Inferior parietal cortex (tissue), 1 donor: ENCODE results near the gene C9orf50.
"Not testable (repeated sequence)": the region's sequence is repeated elsewhere in the genome, so short reads cannot be mapped to it uniquely, and the experiment has no call there.

Experiments
- DNase-seq: peaks from one replicate; pipeline ENCODE4 v3.0.0-alpha.2; 2016; ENCODE audit errors: extremely low spot score

The C9orf50 gene, protein sequence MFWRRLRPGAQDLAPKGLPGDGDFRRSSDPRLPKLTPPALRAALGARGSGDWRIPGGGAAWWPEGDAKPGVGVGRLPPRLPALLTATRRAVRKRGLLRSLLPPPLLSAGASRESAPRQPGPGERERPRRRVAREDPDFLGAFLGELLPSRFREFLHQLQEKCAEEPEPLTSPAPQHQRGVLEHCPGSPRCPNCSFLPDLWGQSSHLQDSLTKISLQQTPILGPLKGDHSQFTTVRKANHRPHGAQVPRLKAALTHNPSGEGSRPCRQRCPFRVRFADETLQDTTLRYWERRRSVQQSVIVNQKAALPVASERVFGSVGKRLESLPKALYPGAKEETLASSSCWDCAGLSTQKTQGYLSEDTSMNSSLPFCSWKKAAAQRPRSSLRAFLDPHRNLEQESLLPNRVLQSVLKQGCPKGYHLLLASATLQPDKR

DNA sequence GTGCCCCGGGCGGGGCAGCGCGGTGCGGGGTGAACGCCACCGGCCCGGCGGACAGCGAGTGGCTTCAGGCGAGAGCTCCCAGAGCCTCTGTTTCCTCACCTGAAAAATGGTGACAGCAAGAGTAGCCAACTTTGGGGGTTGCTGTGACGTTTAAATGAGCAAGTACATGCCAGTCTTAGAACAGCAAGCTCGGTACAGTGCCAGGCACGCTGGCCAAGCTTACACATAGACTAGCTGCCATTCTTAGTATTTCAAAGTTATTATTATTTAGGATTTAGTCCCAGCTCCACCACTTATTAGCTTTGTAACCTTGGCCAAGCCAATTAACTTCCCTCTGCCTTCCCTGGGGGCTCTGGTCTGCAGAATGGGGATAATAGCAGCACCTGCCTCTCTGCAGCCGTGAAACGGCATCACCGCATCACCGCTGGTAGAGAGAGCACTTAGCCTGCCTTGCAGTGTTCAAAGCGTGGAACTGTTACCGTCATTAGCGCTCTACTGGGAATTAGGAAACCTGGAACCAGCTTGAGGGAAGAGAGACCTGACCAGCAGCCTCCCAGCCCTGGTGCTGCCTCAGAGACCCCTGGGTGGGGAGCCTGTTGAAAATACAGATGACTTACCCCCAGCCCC, at the start of gene C9orf50:
TSS of gene C9orf50 (minus strand) at position 433 of the 627 bp plus-strand sequence. CDS start 527 bp downstream, outside the sequence.
- no peak for DNase-seq

DNA sequence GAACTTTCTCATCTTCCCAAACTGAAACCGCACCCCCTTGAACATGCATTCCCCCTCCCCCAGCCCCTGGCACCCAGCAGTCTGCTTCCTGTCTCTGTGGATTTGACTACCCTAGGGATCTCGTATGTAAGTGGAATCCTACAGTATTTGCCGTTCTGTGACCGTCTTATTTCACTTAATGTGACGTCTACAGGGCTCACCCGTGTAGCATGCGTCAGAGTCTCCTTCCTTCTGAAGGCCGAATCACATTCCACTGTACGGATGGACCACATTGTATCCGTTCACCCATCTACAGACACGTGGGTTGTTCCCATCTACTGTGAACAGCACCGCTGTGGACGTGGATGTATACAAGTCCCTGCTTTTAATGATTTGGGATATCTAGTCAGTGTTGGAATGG, 49.0 kb upstream of the C9orf50 start:
- DNase-seq, result no peak

DNA sequence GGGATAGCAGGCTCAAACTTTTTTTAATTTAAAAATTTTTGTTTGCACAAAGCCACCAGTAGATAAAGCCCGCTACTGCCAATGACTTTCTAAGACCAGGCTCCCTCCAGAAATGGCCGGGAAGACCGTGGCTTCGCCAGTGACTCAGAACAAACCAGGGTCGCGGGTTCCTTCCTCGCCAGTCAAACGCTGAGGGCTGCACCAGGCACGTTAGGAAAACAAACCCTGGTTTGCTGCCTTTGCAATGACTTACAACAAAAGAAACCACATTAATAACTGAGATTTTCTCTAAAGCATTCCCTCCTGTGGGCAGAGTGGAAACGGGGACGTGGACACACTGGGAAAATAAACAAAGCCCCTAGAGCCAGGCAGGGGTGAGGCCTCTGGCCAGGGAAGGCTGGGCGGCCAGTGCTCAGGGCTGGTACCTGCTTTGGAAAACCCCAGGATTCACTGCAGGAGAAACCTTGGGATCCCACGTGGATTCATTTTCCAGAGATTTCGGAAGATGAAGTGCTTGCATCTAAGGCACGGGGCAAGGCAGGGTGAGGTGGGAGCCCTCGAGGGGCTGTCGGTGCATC, 48.3 kb upstream of the C9orf50 start:
- DNase-seq, result no peak

DNA sequence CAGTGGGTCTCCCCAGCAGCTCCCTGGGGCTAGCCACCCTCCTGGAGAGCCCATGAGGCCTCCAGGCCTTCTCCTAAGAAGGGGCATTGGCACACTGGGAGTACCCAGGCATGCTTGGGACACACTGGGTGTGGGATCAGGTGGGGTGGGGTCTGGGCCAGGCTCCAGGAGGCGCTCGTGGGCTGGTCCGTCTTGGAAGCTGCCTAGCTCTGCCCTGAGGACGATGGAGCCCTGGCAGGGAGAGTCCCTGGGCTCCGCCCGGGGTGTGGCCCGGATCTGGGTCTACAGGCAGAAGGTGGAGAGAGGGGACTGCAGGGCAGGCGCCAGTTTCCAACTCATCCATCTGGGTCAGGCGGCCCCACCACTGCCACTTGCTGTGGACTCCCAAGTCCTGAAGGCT, 46.9 kb upstream of the C9orf50 start:
- DNase-seq, result no peak

DNA sequence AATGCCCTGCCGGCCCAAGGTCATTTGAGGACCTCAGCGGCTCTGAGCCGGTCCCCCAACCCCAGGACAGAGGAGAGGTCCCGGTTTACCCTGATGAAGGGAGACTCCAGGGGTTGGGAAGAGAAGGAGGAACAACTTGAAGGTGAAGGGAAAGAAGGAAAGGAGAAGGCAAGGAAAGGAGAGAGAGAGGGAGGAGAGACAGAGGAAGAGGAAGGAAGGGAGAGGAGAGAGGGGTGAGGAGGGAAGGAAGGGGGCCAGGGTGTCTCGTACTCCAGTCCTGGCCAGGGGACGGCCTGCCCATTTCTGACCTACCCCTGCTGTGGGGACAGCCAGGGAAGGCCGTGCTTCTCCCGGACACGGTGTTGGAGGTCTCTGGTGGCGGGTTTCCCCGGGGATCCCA, 46.5 kb upstream of the C9orf50 start:
- no peak for DNase-seq

DNA sequence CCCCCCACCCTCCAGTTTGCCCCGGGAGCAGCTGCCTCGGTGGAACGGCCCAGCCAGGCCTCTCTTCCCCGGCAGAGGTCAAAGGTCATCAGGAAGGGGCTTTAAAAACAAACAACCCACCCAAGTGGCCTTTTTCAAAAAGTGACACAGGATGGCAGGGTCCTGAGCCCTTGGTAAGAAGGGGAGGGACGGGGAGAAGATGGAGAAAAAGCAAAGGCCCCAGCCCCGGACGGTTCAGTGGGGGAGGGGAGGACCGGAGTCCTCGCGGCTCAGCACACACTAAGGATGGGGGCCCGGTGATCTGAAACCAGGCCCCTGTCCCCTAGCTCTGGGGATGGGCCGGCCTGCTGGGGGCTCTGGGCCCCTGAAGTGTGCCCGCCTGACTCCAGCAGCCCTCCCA, 45.7 kb upstream of the C9orf50 start:
- DNase-seq, result no peak

DNA sequence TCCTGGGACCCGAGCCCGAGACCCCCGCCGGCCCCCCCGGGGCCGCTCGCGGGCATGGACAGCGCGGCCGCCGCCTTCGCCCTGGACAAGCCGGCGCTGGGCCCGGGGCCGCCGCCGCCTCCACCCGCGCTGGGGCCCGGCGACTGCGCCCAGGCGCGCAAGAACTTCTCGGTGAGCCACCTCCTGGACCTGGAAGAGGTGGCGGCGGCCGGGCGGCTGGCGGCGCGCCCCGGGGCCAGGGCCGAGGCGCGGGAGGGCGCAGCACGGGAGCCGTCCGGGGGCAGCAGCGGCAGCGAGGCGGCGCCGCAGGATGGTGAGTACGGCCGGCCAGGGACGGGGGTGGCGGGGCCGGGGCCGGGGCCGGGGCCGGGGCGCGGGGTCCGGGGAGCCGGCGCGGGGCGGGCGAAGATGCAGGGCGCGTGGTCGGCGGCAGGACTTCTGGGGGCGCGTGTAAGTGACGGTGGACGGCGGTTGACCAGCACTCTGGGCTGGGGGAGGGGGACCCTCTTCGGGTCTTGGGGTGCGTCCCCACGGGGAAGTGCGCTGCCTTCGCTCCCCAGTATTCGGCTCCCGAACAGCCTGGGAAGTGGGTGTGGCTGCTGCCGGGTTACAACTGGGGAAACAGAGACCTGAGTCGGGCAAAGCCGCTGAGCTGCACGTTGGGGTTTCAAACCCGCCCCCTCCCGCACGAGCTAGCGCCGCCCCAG, 45.1 kb upstream of the C9orf50 start:
- no peak for DNase-seq

DNA sequence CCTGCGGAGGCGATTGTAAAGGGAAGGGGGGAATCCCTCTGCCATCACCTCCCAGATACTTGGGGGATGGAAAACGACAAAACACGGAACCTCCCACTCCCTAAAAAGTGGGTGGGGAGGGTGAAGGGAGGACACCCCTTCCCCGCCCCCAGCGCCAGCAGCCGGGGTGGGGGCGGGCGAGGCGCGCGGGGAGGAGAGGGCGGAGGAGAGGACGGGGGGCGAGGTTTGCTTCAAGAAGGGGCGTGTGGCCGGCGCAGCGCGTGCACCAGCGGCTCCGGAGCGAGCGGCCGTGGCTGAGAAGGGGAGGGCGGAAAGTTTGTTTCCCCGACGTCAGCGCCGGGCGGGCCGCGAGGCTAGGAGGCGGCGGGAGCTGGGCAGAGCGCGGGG, 44.5 kb upstream of the C9orf50 start, which contains the start of gene PRRX2:
TSS of gene PRRX2 (plus strand) at position 259 of the 387 bp plus-strand sequence. CDS start 221 bp downstream, outside the sequence.
- DNase-seq, result no peak

DNA sequence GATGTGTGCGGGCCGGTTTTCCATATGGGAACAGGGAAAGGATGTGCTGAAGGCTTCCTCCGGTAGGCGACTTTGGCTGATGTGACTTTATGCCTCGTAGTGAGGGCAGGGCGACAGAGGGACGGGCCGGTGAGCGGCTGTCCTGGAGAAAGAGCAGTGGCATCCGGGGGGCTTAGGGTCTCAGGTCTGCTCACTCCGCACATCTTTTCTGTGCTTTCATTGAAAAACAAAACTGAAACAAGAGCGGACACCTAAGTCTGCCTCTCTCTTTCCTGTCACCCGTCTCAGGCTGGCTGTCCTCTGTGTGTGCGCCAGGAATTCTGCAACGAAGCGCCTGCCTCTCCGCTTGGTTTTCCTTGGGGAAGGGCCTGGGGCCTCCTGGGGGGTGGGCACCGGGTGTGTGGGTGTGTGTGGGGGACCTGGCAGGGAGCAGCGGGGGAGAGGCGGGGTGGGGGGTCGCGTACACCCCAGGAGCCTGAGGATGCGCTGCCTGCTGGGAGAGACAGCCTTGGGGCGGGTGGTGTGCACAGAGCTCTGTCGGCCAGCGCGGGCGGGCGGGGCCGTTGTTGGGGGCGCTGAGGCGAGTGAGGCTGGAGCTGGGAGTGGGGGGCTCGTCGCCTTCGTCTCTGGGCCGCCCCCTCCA, 44.0 kb upstream of the C9orf50 start:
- DNase-seq, result no peak

DNA sequence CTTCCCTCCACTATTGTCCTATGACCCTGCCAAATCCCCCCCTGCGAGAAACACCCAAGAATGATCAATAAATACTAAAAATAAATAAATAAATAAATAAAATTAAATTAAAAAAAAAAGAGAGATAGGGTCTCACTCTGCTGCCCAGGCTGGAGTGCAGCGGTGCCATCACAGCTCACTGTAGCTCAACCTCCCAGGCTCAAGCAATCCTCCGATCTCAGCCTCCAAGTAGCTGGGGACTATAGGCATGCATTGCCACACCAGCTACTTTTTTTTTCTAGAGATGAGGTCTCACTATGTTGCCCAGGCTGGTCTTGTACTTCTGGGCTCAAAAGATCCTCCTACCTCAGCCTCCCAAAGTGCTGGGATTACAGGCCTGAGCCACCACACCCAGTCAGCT, 41.3 kb upstream of the C9orf50 start:
- not testable (repeated sequence) for DNase-seq

DNA sequence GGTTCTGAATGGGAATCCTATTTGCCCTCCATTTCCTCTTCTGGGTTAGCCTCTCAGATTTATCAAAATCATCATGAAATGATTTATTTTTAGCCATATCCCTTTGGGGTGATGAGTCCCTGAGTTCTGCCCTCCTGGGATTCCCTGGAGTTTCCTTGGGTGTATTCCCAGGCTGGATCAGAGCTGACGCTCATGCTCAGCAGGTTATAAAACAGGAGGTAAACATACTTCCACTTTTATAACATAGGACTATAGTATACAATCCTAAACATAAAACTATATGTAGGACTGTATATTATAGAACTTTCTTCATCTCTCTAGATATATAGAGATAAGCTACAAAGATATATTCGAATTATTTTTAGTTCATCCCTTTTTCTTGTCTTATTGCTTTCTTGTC, 40.1 kb upstream of the C9orf50 start:
- DNase-seq, result no peak

DNA sequence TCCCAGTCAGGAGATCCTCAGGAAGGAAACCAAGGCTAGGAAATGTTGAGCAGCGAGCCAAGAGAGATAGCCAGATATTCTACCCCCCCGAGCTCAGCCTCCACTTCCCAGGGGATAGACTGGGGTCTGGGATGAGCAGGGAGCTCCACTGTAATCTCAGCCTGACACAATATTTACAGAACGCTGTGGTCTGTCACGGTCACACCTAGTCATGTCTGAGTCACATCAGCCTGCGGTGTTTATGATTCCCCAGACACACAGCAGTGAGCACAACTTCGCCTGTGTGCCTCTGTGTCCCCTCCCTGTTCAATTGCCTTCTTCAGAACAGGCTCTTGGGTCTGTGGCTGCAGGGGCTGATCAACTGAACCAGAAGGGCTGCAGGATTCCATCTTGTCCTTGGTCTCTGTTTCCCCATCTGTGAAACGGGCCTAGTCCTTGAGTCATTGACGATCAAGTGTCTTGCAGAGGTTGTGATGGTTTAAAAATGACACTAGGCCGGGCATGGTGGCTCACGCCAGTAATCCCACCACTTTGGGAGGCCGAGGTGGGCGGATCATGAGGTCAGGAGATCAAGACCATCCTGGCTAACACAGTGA, 36.0 kb upstream of the C9orf50 start:
- DNase-seq, result no peak

DNA sequence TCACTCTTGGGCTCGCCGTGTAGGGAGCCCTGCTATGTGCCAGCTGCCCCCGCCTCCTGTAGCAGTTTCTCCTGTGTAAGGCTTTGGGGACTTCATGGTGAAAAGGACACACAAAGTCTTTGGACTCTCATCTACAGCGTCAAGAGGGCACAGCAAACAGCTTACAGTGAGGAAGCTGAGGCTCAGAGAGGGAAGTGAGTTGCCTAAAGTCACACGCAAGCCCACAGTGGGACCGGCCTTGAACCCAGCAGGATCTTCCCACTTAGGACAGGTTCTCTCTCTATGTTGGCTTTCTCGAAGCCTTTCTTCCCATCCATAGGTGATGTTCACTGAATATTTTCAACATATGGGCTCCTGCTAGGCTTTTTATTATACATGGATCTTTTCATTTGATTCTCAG, 34.8 kb upstream of the C9orf50 start:
- DNase-seq, result no peak

DNA sequence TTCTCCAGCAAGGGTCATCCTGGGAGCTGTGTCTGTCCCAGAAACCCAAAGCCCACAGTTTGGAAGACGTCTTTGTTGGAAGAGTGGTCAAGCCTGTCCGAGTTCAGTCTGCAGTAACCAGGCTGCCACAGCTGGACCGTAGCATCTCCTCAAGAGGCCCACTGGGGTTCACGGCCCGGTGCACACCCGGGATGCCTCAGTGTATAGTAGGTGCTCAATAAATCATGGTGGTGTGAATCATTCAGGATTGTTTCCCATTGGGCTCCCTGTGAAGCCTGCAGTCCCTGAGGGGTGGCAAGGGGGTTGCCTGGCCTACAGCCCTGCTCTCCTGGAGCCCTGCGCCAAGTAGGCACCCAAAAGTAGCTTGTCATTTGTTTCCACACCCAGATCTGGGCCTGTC, 34.3 kb upstream of the C9orf50 start:
- no peak for DNase-seq

DNA sequence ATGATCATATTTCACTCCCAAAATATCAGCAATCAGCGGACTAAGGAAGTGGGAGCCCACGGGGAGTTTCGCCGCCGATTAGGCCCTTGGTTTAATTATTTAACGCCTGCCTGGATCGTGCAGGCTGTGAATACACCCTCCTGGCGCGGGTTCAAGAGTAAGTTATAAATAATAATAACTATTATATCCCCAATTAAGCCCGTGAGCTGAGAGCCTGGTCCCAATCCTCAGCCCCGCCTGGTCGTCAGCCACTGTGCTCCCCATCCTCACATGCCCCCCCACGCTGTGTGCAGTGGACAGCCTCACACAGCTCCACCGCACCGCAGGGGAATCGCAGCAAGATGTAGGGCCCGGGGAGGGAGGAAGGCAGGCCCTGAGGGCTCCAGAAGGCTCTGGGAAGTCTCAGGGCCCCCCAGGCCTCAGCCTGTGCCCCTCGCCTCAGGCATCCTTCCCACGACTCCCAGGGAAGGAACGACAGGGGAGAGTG, 33.7 kb upstream of the C9orf50 start:
- no peak for DNase-seq

DNA sequence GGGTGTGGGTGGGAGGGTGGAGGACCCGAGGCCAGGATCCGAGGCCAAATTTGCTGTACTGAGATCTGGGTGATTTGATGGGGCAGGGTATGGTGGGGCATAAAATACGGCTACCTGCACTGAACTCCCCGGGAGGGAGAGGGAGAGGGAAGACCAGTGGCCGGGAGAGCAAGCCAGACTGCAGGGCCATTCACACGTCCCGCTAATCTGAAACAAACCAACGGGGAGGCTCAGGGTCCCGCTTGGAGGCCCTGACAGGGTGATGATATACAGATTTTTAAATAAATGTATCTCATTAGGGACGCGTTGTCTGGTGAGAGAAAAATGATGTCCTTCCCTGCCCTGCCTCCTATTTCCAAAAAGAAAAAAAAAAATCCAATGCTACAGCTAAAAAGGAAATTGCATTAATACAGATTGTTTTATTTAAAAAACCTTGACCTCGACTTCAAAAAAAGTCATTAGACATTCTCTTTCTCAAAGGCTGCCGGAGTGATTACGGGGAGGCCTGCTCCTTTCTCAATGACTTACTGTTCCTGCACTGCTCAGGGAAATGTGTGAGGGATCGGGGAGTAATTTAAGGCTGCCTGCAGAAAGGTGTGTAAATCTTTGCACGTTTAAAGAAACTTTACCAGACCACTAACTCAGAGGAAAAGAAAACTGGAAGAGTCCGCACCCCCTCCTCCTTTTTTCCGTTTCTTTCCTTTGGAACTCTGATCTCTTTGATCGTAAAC, 33.1 kb upstream of the C9orf50 start:
- no peak for DNase-seq

DNA sequence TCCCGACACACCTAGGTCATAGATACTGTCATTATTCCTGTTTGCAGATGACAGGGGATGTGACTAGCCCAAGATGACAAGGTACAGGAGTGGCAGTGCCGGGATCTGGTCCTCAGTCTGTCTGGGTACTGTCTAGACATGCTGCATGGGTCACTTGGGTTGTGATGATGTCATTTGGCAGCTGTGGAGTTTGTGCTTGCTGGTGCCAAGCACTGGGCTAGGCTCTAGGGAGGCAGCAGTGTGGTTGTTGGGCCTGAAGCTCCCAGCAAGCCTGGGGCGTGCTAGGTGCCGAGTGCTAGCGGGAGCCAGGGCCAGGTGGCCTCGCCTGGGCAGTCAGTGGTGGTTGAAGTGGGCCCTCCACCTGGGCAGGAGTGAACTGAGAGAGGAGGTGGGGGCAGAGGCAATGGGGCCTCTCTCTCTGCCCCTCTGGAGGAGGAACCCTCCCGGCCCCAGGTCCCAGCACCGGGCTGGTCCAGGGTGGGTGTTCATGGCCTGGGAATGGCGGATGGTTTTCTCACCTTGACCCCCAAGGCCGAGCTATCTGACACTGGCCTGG, 29.9 kb upstream of the C9orf50 start:
- no peak for DNase-seq

DNA sequence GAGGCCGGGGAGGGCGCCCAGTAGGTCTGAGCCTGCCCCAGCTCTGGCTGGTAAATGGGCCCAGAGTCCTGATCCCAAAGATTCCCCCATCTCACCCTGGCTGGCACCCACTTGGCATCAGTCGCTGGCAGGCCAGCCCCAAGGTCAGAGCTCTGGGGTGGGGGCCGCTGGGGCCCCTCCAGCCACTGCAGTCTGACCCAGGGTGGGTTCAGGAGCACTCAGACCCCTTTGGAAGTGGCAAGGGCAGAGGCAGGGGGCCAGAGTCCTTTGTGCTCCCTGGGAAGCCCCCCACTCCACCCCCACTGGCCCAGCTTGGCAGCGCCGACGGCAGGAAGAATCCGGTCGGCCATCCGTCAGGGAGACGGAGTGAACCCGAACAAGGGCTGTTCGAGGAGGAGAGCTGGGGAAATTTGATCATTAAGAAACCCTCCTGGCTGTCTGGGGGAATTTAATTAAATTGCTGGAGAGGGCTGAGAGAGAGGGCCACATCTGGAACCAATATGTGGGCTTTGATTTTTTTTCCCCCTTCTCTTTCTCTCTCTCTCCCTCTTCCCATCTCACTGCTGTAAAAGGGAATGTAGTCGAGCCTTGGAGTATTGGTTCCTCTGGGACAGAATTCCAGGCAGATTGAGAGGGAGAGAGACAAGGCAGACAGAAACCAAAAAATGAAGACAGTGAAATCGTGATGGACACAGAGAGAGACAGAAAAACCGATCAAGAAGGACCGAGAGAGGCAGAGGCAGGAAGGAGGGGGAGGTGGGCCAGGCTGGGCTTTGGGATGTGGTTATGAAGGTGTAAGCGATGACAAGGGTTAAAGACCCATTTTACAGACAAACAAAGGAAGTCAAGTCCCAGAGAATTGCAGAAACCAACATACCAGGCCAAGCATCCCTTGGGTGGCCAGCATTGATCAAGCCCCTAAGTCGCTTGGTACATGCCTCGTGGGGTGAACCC, 29.1 kb upstream of the C9orf50 start:
- DNase-seq, result no peak

DNA sequence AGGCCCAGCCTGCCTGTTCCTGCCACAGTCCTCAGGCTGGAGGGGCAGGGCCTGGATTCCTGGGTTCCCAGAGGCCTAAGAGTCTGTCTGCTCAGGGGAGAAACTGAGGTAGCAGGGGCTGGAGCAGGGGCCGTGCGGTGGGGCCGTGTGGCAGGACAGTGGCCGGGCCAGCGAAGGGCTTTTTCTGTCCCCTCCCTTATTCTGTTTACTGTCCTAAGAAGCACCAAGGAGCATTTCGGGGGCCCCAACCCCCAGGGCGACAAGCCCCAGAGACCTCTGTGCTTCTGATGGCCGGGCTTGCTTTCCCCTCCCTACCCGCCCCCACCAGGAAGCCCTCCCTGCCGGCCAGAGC, 27.8 kb upstream of the C9orf50 start:
- DNase-seq, result no peak
